Activated naive CD4-positive, alpha-beta T cell treated with anti-CD3 and anti-CD28 coated beads for 36 hours (primary cell): Measurements from ENCODE around the gene LAG3. TPM values are rescaled to one million over a fixed set of nuclear protein-coding genes. Genes with fewer than 3 reads are reported as not detected.

Experiments used
- CTCF ChIA-PET: fragments of 350-600 bp; sonication (Branson Sonifier 250); formaldehyde crosslinking; loops from one replicate; lab custom pipeline; 2021; ENCODE audit warnings: antibody characterized with exemption; lab: Charles Lee
- DNase-seq: peaks from one replicate; pipeline ENCODE4 v3.0.0-alpha.2; 2020
- H3K27ac Mint-ChIP-seq: one replicate; pipeline ENCODE4 v1.8.0; 2021; ENCODE audit warnings: mild to moderate bottlenecking, mixed read lengths
- H3K27me3 Mint-ChIP-seq: one replicate; pipeline ENCODE4 v1.8.0; 2021; ENCODE audit warnings: low read depth, mixed read lengths
- H3K36me3 Mint-ChIP-seq: one replicate; pipeline ENCODE4 v1.8.0; 2021; ENCODE audit warnings: low read depth, mixed read lengths
- H3K4me1 Mint-ChIP-seq: one replicate; pipeline ENCODE4 v1.8.0; 2021; ENCODE audit warnings: low read depth, mixed read lengths
- H3K4me3 Mint-ChIP-seq: one replicate; pipeline ENCODE4 v1.8.0; 2021; ENCODE audit warnings: mild to moderate bottlenecking, moderate library complexity, mixed read lengths
- H3K9me3 Mint-ChIP-seq: one replicate; pipeline ENCODE4 v1.8.0; 2021; ENCODE audit warnings: mixed read lengths
- intact Hi-C: fragments of 100-400 bp; cut with micrococcal nuclease; formaldehyde crosslinking; loops from one replicate; pipeline ENCODE4 v1.15.1; 2023
- total RNA-seq, 2 experiments: library from RNA; stranded (reverse); gene quantifications; one replicate each; pipeline ENCODE4 v1.2.3, GENCODE V29; 2021

The LAG3 gene
- total RNA-seq, 2 experiments from 2014 or later = 22.8 to 25.1 TPM

GRCh38 chr12:6773590-6774351, 1.5 kb downstream of the LAG3 start:
- Mint-ChIP-seq H3K4me1 (peaks cover 77% of the 10 kb centered on the region), H3K36me3 (peaks cover 15% of the 10 kb centered on the region), H3K4me3 (peak overlapping the region; percentile 83), H3K27ac (peak overlapping the region; percentile 88), H3K9me3 (no peaks in the 10 kb centered on the region), H3K27me3 (peaks cover 4% of the 10 kb centered on the region)
- DNase-seq = no peak
- CTCF ChIA-PET = interaction anchor here (2.3 to 6.3 kb wide), 2 partner anchors 17 to 20 kb away, joined by 24 to 39 read pairs; partner anchors contain the start of genes CD4 and MLF2
- intact Hi-C loops = loop anchor here (1.0 to 5.0 kb wide), 3 partner anchors 7 to 184 kb away; partner anchors contain the start of genes COPS7A and PTMS

- DNase-seq = no peak
- Mint-ChIP-seq H3K9me3 (no peaks in the 10 kb centered on the region), H3K4me1 (peaks cover 83% of the 10 kb centered on the region), H3K27ac (peak overlapping the region; percentile 55), H3K36me3 (peaks cover 15% of the 10 kb centered on the region), H3K27me3 (no peaks in the 10 kb centered on the region), H3K4me3 (peak overlapping the region; percentile 63)
- CTCF ChIA-PET = interaction anchor here (0.7 to 6.3 kb wide), 3 partner anchors 8 to 21 kb away, joined by 3 to 39 read pairs (median 24); partner anchors contain the start of genes CD4, MLF2 and PTMS
- intact Hi-C loops = loop anchor here (1.0 to 5.0 kb wide), 2 partner anchors 8 to 183 kb away; partner anchors contain the start of gene PTMS
Measured at GRCh38 chr12:6774499-6775062, 2.3 kb downstream of the LAG3 start.

GRCh38 chr12:6775185-6776174, 3.2 kb downstream of the LAG3 start:
- Mint-ChIP-seq H3K27ac (peak overlapping the region; percentile 14), H3K4me3 (peak overlapping the region; percentile 63), H3K9me3 (no peaks in the 10 kb centered on the region), H3K36me3 (peaks cover 15% of the 10 kb centered on the region), H3K27me3 (no peaks in the 10 kb centered on the region), H3K4me1 (peaks cover 89% of the 10 kb centered on the region)
- CTCF ChIA-PET = interaction anchor here (0.5 to 9.7 kb wide), 8 partner anchors 9 to 59 kb away, joined by 3 to 118 read pairs (median 8); partner anchors contain the start of genes CD4, MLF2 and PTMS
- intact Hi-C loops = no loop called here
- no peak for DNase-seq

DNA sequence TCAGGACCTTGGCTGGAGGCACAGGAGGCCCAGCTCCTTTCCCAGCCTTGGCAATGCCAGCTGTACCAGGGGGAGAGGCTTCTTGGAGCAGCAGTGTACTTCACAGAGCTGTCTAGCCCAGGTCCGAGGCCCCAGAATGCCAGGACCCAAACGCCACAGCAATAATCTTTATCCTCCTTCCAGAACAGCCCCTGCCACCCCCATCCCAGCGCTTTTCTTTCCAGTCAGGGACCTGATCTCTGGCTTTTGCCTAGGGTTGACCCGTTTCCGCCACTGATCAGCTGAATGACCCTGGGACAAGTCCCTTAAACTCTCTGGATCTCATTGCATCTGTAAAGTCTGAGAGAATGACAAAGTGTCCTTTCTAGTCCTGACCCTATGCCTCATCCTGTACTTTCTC, 5.1 kb downstream of the LAG3 start:
- intact Hi-C loops = no loop called here
- no peak for DNase-seq
- no peak overlapping the region for H3K4me3 Mint-ChIP-seq

DNA sequence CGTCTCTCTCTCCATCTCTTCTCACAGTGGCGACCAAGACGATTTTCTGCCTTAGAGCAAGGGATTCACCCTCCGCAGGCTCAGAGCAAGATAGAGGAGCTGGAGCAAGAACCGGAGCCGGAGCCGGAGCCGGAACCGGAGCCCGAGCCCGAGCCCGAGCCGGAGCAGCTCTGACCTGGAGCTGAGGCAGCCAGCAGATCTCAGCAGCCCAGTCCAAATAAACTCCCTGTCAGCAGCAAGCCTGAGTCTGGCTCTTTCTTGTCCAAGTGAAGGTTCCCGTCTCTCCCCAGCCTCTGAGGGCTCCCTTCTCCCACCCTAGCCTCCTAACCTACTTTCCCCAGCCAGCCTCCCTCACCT, 5.9 kb downstream of the LAG3 start:
- peak overlapping the region; percentile 63 for H3K27ac Mint-ChIP-seq
- H3K36me3 Mint-ChIP-seq = peaks cover 15% of the 10 kb centered on the region
- no peak for DNase-seq
- CTCF ChIA-PET = interaction anchor here (0.6 to 9.7 kb wide), 16 partner anchors 8 to 163 kb away, joined by 3 to 118 read pairs (median 4); partner anchors contain the start of genes CD4, MLF2 and PTMS
- peaks cover 86% of the 10 kb centered on the region for H3K4me1 Mint-ChIP-seq
- no peaks in the 10 kb centered on the region for H3K9me3 Mint-ChIP-seq
- H3K27me3 Mint-ChIP-seq = no peaks in the 10 kb centered on the region
- H3K4me3 Mint-ChIP-seq = peak overlapping the region; percentile 82
- intact Hi-C loops = loop anchor here (2.0 kb wide), 2 partner anchors 89 to 215 kb away; partner anchors contain the start of gene ZNF384

More for the DNA sequence above, 5.1 kb downstream of the LAG3 start:
- Mint-ChIP-seq H3K36me3 (peaks cover 15% of the 10 kb centered on the region), H3K27ac (no peak overlapping the region), H3K9me3 (no peaks in the 10 kb centered on the region), H3K27me3 (no peaks in the 10 kb centered on the region), H3K4me1 (peaks cover 86% of the 10 kb centered on the region)
- CTCF ChIA-PET = interaction anchor here (0.9 to 9.7 kb wide), 6 partner anchors 10 to 45 kb away, joined by 3 to 118 read pairs (median 6); partner anchors contain the start of genes CD4, MLF2 and PTMS

GRCh38 chr12:6778574-6779550, 6.5 kb downstream of the LAG3 start:
- DNase-seq = peak; percentile 96
- Mint-ChIP-seq H3K27me3 (no peaks in the 10 kb centered on the region), H3K4me3 (peak overlapping the region; percentile 82), H3K27ac (peak overlapping the region; percentile 63), H3K4me1 (peaks cover 89% of the 10 kb centered on the region), H3K9me3 (no peaks in the 10 kb centered on the region), H3K36me3 (peaks cover 15% of the 10 kb centered on the region)
- CTCF ChIA-PET = interaction anchor here (0.6 to 9.7 kb wide), 18 partner anchors 8 to 163 kb away, joined by 3 to 118 read pairs (median 4); partner anchors contain the start of genes CD4, MLF2 and PTMS
- intact Hi-C loops = loop anchor here (1.0 to 2.0 kb wide), 6 partner anchors 26 to 216 kb away; partner anchors contain the start of genes MLF2 and ZNF384

- intact Hi-C loops = loop anchor here (1.0 to 2.0 kb wide), 9 partner anchors 9 to 217 kb away; partner anchors contain the start of genes CD4, MLF2 and ZNF384
- Mint-ChIP-seq H3K27me3 (no peaks in the 10 kb centered on the region), H3K27ac (peak overlapping the region; percentile 51), H3K9me3 (no peaks in the 10 kb centered on the region), H3K4me3 (no peak overlapping the region), H3K4me1 (peaks cover 90% of the 10 kb centered on the region), H3K36me3 (peaks cover 15% of the 10 kb centered on the region)
- CTCF ChIA-PET = interaction anchor here (0.6 to 9.7 kb wide), 15 partner anchors 9 to 118 kb away, joined by 3 to 118 read pairs (median 4); partner anchors contain the start of genes CD4, MLF2, PTMS and SPSB2
- peak; percentile 54 for DNase-seq
Measured at GRCh38 chr12:6779708-6780432, 7.5 kb downstream of the LAG3 start.

GRCh38 chr12:6780573-6780972, 8.3 kb downstream of the LAG3 start:
- H3K27me3 Mint-ChIP-seq = no peaks in the 10 kb centered on the region
- H3K36me3 Mint-ChIP-seq = peaks cover 13% of the 10 kb centered on the region
- intact Hi-C loops = loop anchor here (1.0 kb wide), 3 partner anchors 9 to 172 kb away; partner anchors contain the start of gene CD4
- CTCF ChIA-PET = interaction anchor here (0.6 to 9.7 kb wide), 13 partner anchors 8 to 118 kb away, joined by 3 to 118 read pairs (median 4); partner anchors contain the start of genes CD4, MLF2, PTMS and SPSB2
- H3K27ac Mint-ChIP-seq = peak overlapping the region; percentile 51
- H3K4me1 Mint-ChIP-seq = peaks cover 90% of the 10 kb centered on the region
- DNase-seq = peak; percentile 65
- H3K9me3 Mint-ChIP-seq = no peaks in the 10 kb centered on the region
- H3K4me3 Mint-ChIP-seq = no peak overlapping the region

GRCh38 chr12:6782119-6782518, 9.8 kb downstream of the LAG3 start:
- H3K4me1 Mint-ChIP-seq = peaks cover 90% of the 10 kb centered on the region
- H3K27ac Mint-ChIP-seq = peak overlapping the region; percentile 38
- CTCF ChIA-PET = interaction anchor here (1.0 to 9.7 kb wide), 5 partner anchors 10 to 51 kb away, joined by 3 to 118 read pairs (median 8); partner anchors contain the start of gene MLF2
- H3K4me3 Mint-ChIP-seq = no peak overlapping the region
- intact Hi-C loops = no loop called here
- no peaks in the 10 kb centered on the region for H3K27me3 Mint-ChIP-seq
- DNase-seq = no peak
- H3K36me3 Mint-ChIP-seq = peaks cover 7% of the 10 kb centered on the region
- no peaks in the 10 kb centered on the region for H3K9me3 Mint-ChIP-seq
